Activated CD4-positive, alpha-beta T cell treated with anti-CD3 and anti-CD28 coated beads for 36 hours (primary cell): Measurements from ENCODE around the gene CD59. TPM values are rescaled to one million over a fixed set of nuclear protein-coding genes. Genes with fewer than 3 reads are reported as not detected.

Experiments used
- ATAC-seq: fragments of 200-7000 bp; cut with Tn5 transposase; one replicate; pipeline ENCODE4 v1.10.0; 2021; ENCODE audit warnings: mild to moderate bottlenecking, moderate library complexity
- CTCF ChIA-PET: fragments of 350-600 bp; sonication (Branson Sonifier 250); formaldehyde crosslinking; loops from one replicate; lab custom pipeline; 2021; ENCODE audit warnings: antibody characterized with exemption; lab: Charles Lee
- POLR2A ChIA-PET: fragments of 350-600 bp; sonication (Branson Sonifier 250); formaldehyde crosslinking; loops from one replicate; lab custom pipeline; 2021; ENCODE audit warnings: antibody characterized with exemption, inconsistent platforms; lab: Charles Lee
- DNase-seq: peaks from one replicate; pipeline ENCODE4 v3.0.0-alpha.2; 2020
- H3K27ac Mint-ChIP-seq: one replicate; pipeline ENCODE4 v1.8.0; 2021; ENCODE audit warnings: mixed read lengths
- H3K27me3 Mint-ChIP-seq: one replicate; pipeline ENCODE4 v1.8.0; 2021; ENCODE audit warnings: mixed read lengths
- H3K36me3 Mint-ChIP-seq: one replicate; pipeline ENCODE4 v1.8.0; 2021; ENCODE audit warnings: low read depth, mixed read lengths
- H3K4me1 Mint-ChIP-seq: one replicate; pipeline ENCODE4 v1.8.0; 2021; ENCODE audit warnings: mixed read lengths
- H3K4me3 Mint-ChIP-seq: one replicate; pipeline ENCODE4 v1.8.0; 2021; ENCODE audit warnings: mild to moderate bottlenecking, moderate library complexity, mixed read lengths
- H3K9me3 Mint-ChIP-seq: one replicate; pipeline ENCODE4 v1.8.0; 2021; ENCODE audit warnings: low read depth, mixed read lengths
- intact Hi-C, 2 experiments: fragments of 100-400 bp; cut with DNase I in 1 of 2; cut with micrococcal nuclease in 1 of 2; formaldehyde crosslinking; loops; one replicate each; pipeline versions ENCODE4 v1.14.2 to v1.15.1; 2022 to 2024; cut with DNase I, micrococcal nuclease
- total RNA-seq, 2 experiments: library from RNA; stranded (reverse); gene quantifications; one replicate each; pipeline ENCODE4 v1.2.3, GENCODE V29; 2021

Gene CD59
- total RNA-seq, 2 experiments from 2014 or later, result 58.2 to 60.0 TPM

- Mint-ChIP-seq H3K27me3 (peaks cover 8% of the 10 kb centered on the region), H3K9me3 (no peaks in the 10 kb centered on the region), H3K4me1 (peaks cover 44% of the 10 kb centered on the region), H3K4me3 (peak overlapping the region; percentile 89), H3K27ac (peak overlapping the region; percentile 67), H3K36me3 (peaks cover 7% of the 10 kb centered on the region)
- intact Hi-C loops, result loop anchor here (2.0 to 5.0 kb wide), 3 partner anchors 36 to 516 kb away; partner anchors contain the start of genes C11orf91 (in 1 of the 2), CD59 (in 1 of the 2) and HIPK3 (in 1 of the 2)
- CTCF ChIA-PET, result interaction anchor here (0.8 to 2.0 kb wide), 4 partner anchors 37 to 221 kb away, joined by 3 to 6 read pairs (median 4); partner anchors contain the start of gene CD59
- peak; percentile 58 for ATAC-seq
- DNase-seq, result peak; percentile 59
- POLR2A ChIA-PET, result no interaction called here
These were observed 37.3 kb upstream of the CD59 start for GRCh38 chr11:33773404-33773986.

- POLR2A ChIA-PET, result no interaction called here
- CTCF ChIA-PET, result interaction anchor here (0.8 to 2.0 kb wide), 5 partner anchors 36 to 412 kb away, joined by 3 to 6 read pairs (median 3); partner anchors contain the start of gene CD59
- Mint-ChIP-seq H3K36me3 (peaks cover 9% of the 10 kb centered on the region), H3K27ac (no peak overlapping the region), H3K4me3 (peak overlapping the region; percentile 89), H3K27me3 (peaks cover 8% of the 10 kb centered on the region), H3K9me3 (no peaks in the 10 kb centered on the region), H3K4me1 (peaks cover 44% of the 10 kb centered on the region)
- no peak for DNase-seq
- ATAC-seq, result no peak
- intact Hi-C loops, result loop anchor here (2.0 to 5.0 kb wide), 3 partner anchors 36 to 516 kb away; partner anchors contain the start of genes C11orf91 (in 1 of the 2), CD59 (in 1 of the 2) and HIPK3 (in 1 of the 2)
These were observed 36.6 kb upstream of the CD59 start for GRCh38 chr11:33772870-33773269.

- intact Hi-C loops, result loop anchor here (2.0 to 5.0 kb wide), 3 partner anchors 35 to 515 kb away; partner anchors contain the start of genes C11orf91 (in 1 of the 2), CD59 (in 1 of the 2) and HIPK3 (in 1 of the 2)
- DNase-seq, result peak; percentile 22
- H3K4me1 Mint-ChIP-seq, result peaks cover 44% of the 10 kb centered on the region
- peak overlapping the region; percentile 89 for H3K4me3 Mint-ChIP-seq
- H3K27me3 Mint-ChIP-seq, result peaks cover 8% of the 10 kb centered on the region
- H3K27ac Mint-ChIP-seq, result no peak overlapping the region
- no peaks in the 10 kb centered on the region for H3K9me3 Mint-ChIP-seq
- peaks cover 12% of the 10 kb centered on the region for H3K36me3 Mint-ChIP-seq
- POLR2A ChIA-PET, result no interaction called here
- CTCF ChIA-PET, result interaction anchor here (0.7 to 2.0 kb wide), 6 partner anchors 9 to 411 kb away, joined by 3 to 6 read pairs (median 3); partner anchors contain the start of gene CD59
- no peak for ATAC-seq
These were observed 36.1 kb upstream of the CD59 start for GRCh38 chr11:33772300-33772699.

GRCh38 chr11:33770236-33770635 is 34.0 kb upstream of the CD59 start:
- ChIA-PET CTCF (interaction anchor here (1.5 kb wide), 1 partner anchor 12 kb away, joined by 3 read pairs; no protein-coding TSS in a partner anchor), POLR2A (no interaction called here)
- DNase-seq, result no peak
- no peak overlapping the region for H3K4me3 Mint-ChIP-seq
- no peak for ATAC-seq
- H3K9me3 Mint-ChIP-seq, result no peaks in the 10 kb centered on the region
- peaks cover 24% of the 10 kb centered on the region for H3K36me3 Mint-ChIP-seq
- H3K27ac Mint-ChIP-seq, result peak overlapping the region; percentile 34
- intact Hi-C loops, result loop anchor here (5.0 kb wide), 2 partner anchors 33 to 513 kb away; partner anchors contain the start of genes CD59 (in 1 of the 2) and HIPK3 (in 1 of the 2)
- peaks cover 38% of the 10 kb centered on the region for H3K4me1 Mint-ChIP-seq
- peaks cover 2% of the 10 kb centered on the region for H3K27me3 Mint-ChIP-seq

GRCh38 chr11:33769542-33769941 is 33.3 kb upstream of the CD59 start:
- ChIA-PET POLR2A (no interaction called here), CTCF (interaction anchor here (1.5 kb wide), 1 partner anchor 11 kb away, joined by 3 read pairs; no protein-coding TSS in a partner anchor)
- intact Hi-C loops, result no loop called here
- H3K9me3 Mint-ChIP-seq, result no peaks in the 10 kb centered on the region
- H3K27me3 Mint-ChIP-seq, result no peaks in the 10 kb centered on the region
- peaks cover 28% of the 10 kb centered on the region for H3K36me3 Mint-ChIP-seq
- no peak for ATAC-seq
- peaks cover 34% of the 10 kb centered on the region for H3K4me1 Mint-ChIP-seq
- DNase-seq, result no peak
- no peak overlapping the region for H3K27ac Mint-ChIP-seq
- no peak overlapping the region for H3K4me3 Mint-ChIP-seq

- peaks cover 24% of the 10 kb centered on the region for H3K4me1 Mint-ChIP-seq
- no peak overlapping the region for H3K27ac Mint-ChIP-seq
- intact Hi-C loops, result no loop called here
- H3K4me3 Mint-ChIP-seq, result no peak overlapping the region
- no peaks in the 10 kb centered on the region for H3K27me3 Mint-ChIP-seq
- peaks cover 41% of the 10 kb centered on the region for H3K36me3 Mint-ChIP-seq
- no peak for DNase-seq
- ChIA-PET CTCF (interaction anchor here (1.0 to 1.2 kb wide), 2 partner anchors 25 kb away, joined by 3 to 4 read pairs; no protein-coding TSS in a partner anchor), POLR2A (no interaction called here)
- no peaks in the 10 kb centered on the region for H3K9me3 Mint-ChIP-seq
- no peak for ATAC-seq
These were observed 31.4 kb upstream of the CD59 start for GRCh38 chr11:33767624-33768023.

- Mint-ChIP-seq H3K36me3 (peaks cover 50% of the 10 kb centered on the region), H3K9me3 (no peaks in the 10 kb centered on the region), H3K27ac (no peak overlapping the region), H3K4me3 (no peak overlapping the region), H3K27me3 (no peaks in the 10 kb centered on the region), H3K4me1 (peaks cover 14% of the 10 kb centered on the region)
- CTCF ChIA-PET, result interaction anchor here (1.2 kb wide), 1 partner anchor 23 kb away, joined by 4 read pairs; no protein-coding TSS in a partner anchor
- intact Hi-C loops, result no loop called here
- ATAC-seq (no peak), DNase-seq (no peak)
- POLR2A ChIA-PET, result interaction anchor here (0.6 kb wide), 1 partner anchor 12 kb away, joined by 6 read pairs; no protein-coding TSS in a partner anchor
These were observed 29.9 kb upstream of the CD59 start for GRCh38 chr11:33766085-33766484.

GRCh38 chr11:33761471-33761870 is 25.2 kb upstream of the CD59 start:
- H3K4me3 Mint-ChIP-seq, result no peak overlapping the region

GRCh38 chr11:33753304-33753967 is 17.2 kb upstream of the CD59 start:
- Mint-ChIP-seq H3K9me3 (no peaks in the 10 kb centered on the region), H3K27me3 (no peaks in the 10 kb centered on the region), H3K4me1 (peaks cover 8% of the 10 kb centered on the region), H3K27ac (peak overlapping the region; percentile 11), H3K36me3 (peaks cover 17% of the 10 kb centered on the region), H3K4me3 (no peak overlapping the region)
- POLR2A ChIA-PET, result interaction anchor here (0.9 kb wide), 1 partner anchor 122 kb away, joined by 3 read pairs; no protein-coding TSS in a partner anchor
- intact Hi-C loops, result no loop called here
- DNase-seq, result no peak
- CTCF ChIA-PET, result interaction anchor here (0.6 to 2.5 kb wide), 7 partner anchors 11 to 590 kb away, joined by 3 to 10 read pairs (median 3); no protein-coding TSS in a partner anchor
- peak; percentile 95 for ATAC-seq

More at GRCh38 chr11:33761471-33761870, 25.2 kb upstream of the CD59 start:
- CTCF ChIA-PET, result interaction anchor here (0.6 to 1.5 kb wide), 4 partner anchors 19 to 1512 kb away, joined by 3 to 7 read pairs (median 3); no protein-coding TSS in a partner anchor
- ATAC-seq (no peak), DNase-seq (no peak)
- intact Hi-C loops, result no loop called here
- no peaks in the 10 kb centered on the region for H3K27me3 Mint-ChIP-seq
- POLR2A ChIA-PET, result no interaction called here
- H3K4me1 Mint-ChIP-seq, result peaks cover 7% of the 10 kb centered on the region
- no peaks in the 10 kb centered on the region for H3K9me3 Mint-ChIP-seq
- peaks cover 52% of the 10 kb centered on the region for H3K36me3 Mint-ChIP-seq
- H3K27ac Mint-ChIP-seq, result no peak overlapping the region

GRCh38 chr11:33751878-33752277 is 15.7 kb upstream of the CD59 start:
- Mint-ChIP-seq H3K27me3 (no peaks in the 10 kb centered on the region), H3K36me3 (peaks cover 17% of the 10 kb centered on the region), H3K9me3 (no peaks in the 10 kb centered on the region), H3K27ac (no peak overlapping the region), H3K4me3 (no peak overlapping the region), H3K4me1 (peaks cover 8% of the 10 kb centered on the region)
- ATAC-seq (no peak), DNase-seq (no peak)
- CTCF ChIA-PET, result interaction anchor here (0.7 kb wide), 1 partner anchor 22 kb away, joined by 5 read pairs; the partner anchor contains the start of gene FBXO3
- intact Hi-C loops, result no loop called here
- POLR2A ChIA-PET, result interaction anchor here (0.6 kb wide), 1 partner anchor 625 kb away, joined by 3 read pairs; no protein-coding TSS in a partner anchor

GRCh38 chr11:33747979-33748378 is 11.8 kb upstream of the CD59 start:
- ChIA-PET POLR2A (no interaction called here), CTCF (interaction anchor here (0.6 kb wide), 1 partner anchor 12 kb away, joined by 6 read pairs; the partner anchor contains the start of gene CD59)
- peaks cover 7% of the 10 kb centered on the region for H3K36me3 Mint-ChIP-seq
- H3K27me3 Mint-ChIP-seq, result no peaks in the 10 kb centered on the region
- ATAC-seq, result no peak
- intact Hi-C loops, result no loop called here
- H3K27ac Mint-ChIP-seq, result no peak overlapping the region
- H3K4me1 Mint-ChIP-seq, result no peaks in the 10 kb centered on the region
- no peak for DNase-seq
- H3K9me3 Mint-ChIP-seq, result no peaks in the 10 kb centered on the region
- H3K4me3 Mint-ChIP-seq, result no peak overlapping the region
